GM18873 (cell line): ENCODE results near the gene CHIC2.
A peak's percentile ranks its signal among the peaks of the same experiment; 100 is the strongest.
"Not testable (repeated sequence)": the region's sequence is repeated elsewhere in the genome, so short reads cannot be mapped to it uniquely, and the experiment has no call there.

Source experiments
- ATAC-seq: cut with Tn5 transposase; IDR thresholded peaks from one replicate; pipeline ENCODE4 v1.9.1; 2021; ENCODE audit warnings: mild to moderate bottlenecking, moderate library complexity, moderate number of reproducible peaks; ENCODE audit not compliant: unreplicated experiment, low FRiP score

Gene CHIC2

DNA sequence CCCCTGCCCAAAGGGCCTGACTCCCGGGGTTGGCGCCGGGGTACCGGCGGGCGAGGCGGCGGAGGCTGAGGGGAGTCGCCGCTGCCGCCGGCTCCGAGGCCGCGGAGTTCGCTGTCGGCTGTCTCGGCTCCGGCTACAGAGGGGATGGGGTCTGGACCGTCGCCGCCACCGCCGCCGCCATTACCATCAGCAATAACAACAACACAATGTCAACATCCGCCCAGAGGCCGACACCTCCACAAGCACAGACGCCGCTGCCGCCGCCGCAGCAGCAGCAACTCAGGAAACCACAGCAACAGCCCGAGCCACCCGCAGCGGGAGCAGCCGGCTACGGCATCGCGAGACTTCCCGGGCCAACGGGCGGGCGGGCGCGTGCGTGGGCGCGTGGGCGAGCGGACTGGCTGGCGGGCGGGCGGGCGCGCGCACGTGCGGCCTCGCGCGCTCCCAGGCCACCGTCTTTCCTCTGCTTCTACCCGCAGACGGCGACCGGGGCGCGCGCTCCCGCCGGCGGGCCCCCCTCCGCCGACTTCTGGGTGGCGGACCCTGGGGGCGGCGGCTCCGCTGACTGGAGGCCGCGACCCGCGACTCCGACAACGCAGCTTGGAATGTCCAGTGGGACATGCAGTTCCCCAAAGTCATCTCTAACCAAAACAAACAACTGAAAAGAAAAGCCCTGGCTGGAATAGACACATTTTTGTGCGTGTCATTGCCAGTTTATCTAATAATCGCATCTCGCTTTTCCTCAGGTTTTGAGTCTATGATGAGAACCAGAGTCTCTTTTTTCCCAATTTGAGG lies at the start of gene CHIC2:
Gene CHIC2, minus strand, starts transcription at position 289 of the 795 bp plus-strand sequence. CDS start 305 bp downstream, outside the sequence.
- ATAC-seq = peak; percentile 97

GRCh38 chr4:54113206-54113605 lies 48.8 kb upstream of the CHIC2 start:
- ATAC-seq = not testable (repeated sequence)

DNA sequence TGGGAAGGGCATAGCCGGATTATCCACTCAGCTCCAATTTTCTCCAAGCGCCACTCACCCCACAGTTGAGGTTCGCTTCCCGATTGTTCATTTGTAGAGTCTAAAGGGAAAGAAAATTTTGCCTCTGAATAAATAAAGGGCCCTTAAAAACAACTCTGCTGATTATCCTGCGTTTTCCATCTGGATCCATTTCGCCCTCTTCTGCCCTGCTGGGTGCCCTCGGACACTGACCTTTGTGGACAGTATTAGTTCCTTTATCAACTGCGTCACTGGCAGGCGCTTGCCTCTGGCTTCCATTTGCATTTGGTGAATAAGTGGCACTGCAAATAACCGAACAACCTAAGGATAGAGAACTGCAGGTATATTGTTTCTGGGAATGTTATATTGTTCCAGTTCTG lies 45.6 kb upstream of the CHIC2 start:
- ATAC-seq = no peak

DNA sequence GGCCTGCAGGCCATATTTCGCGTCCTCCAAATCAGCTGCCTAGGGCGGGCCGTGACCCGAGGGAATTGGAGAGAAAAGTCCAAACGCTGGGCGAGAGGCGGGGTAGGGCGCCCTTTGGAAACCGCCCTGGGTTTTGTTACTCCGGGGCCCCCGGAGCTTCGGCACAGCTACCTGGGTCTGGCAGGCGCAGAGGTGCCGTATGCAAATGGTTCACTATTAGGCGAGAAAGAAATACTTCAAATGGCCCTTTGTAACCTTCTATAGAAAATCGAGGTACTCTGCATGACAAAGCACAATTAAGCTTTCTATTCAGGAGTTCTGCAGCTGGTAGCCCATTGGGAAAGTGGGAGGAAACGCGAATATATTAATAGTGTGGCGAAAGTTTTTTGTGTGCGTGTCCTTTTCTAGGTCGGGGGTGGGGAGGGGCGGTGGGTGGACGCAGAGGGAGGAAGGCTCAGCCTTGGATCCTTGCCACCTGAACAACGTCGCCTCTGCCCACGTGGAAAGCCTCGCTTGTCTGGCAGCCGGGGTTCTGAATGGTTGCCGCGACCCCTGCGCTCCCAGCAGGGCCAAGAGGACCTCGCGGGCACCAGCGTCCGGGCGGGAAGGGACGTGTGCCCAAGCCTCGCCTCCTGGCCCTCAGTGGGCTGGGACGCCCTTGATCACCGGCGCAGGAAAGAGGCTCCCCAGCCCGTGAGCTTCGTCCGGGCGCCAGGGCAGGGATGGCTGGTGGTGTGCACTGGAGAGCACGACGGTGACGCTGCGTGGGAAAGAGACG lies 45.0 kb upstream of the CHIC2 start:
- no peak for ATAC-seq

- no peak for ATAC-seq
These were observed 43.7 kb upstream of the CHIC2 start for GRCh38 chr4:54107951-54108748.

DNA sequence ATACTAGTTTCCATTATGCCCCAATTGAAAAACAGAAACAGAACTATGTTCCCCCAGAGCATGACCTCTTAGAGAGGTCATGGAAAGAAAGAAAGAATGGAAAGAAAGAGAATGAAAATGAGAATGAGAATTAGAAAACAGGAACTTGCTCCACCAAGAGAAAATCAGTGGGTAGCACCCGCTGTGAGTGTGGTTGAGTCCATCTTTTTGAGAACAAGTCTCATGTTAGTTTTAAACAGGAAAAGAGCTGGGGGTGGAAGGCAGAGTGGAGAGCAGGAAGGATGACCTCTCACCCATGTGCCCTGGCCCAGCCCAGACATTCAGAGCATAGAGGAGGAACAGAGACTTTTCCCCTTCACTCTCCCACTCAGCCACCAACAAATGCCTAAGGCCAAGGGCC lies 40.5 kb upstream of the CHIC2 start:
- ATAC-seq = no peak

DNA sequence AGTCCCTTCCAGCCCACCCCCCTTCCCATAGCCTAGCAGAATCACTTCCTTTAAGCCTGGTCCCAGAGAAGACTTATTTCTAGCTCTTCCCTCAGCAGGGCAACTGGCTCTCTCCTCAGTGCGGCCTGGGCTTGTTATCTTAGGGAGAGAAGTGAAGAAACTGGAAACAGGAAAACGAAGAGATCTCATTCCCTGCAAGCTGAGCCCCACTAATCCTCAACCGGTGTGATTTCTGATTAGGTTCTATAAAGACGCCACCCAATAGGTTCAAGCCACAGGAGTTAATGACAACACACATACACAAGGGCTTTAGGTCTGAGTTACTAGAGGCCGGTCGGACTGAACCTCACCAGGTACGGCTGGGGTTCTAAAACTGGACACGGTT lies 38.8 kb upstream of the CHIC2 start:
- no peak for ATAC-seq

DNA sequence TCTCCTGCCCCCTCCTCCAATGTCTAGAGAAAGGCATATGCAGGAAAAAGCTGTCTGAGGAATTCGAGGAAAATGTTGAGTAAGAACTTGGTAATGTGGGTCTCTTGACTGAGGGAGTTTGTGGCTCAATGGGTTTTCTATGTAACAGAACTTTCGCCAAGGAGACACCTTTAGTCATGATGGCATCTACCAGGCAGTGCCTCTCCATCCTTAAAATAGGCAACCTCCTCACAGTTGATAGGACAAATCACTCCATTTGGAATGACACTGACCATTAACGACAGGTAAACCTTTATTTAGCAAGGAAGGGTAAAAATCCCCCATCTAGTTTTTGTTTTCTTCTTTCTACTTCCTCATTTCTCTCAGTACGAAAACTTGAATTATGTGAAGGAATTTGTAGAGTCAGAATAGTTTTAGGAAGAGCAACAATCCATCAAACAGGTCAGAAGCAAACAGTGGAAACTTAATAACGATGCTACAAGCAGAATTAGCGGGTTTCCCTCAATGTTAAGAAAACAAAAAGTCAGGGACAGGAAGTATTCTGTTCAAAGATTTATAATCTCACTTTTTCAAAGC lies 38.2 kb upstream of the CHIC2 start:
- no peak for ATAC-seq

DNA sequence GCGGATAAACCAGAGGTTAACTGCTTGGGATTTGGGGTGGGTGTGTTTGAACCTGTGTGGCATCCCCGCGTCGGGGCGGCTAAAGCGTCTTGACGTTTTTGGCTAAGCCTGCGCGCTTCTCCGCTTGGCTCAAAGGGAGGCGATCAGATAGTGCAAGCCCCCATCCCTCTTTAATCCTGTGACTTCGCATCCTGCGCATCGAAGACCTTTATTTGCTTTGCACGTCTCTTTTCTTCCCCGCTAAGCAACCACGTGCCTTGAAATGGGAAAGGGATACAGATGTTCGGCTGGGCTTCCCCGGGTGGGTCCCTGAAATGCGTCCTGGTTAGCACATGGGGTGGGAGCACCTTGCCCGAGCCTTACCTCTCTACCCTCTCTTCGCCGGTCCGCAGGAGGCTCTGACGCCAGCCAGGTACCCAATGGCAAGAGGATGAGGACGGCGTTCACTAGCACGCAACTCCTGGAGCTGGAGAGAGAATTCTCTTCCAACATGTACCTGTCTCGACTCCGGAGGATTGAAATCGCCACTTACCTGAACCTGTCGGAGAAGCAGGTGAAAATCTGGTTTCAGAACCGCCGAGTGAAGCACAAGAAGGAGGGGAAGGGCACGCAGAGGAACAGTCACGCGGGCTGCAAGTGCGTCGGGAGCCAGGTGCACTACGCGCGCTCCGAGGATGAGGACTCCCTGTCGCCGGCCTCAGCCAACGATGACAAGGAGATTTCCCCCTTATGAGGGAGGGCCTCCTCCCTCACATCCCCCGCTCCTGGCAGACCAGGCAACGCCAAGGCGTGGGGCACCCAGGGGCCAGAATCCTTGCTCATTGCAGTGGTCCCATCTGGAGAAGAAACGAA lies 37.0 kb upstream of the CHIC2 start:
- ATAC-seq = no peak

DNA sequence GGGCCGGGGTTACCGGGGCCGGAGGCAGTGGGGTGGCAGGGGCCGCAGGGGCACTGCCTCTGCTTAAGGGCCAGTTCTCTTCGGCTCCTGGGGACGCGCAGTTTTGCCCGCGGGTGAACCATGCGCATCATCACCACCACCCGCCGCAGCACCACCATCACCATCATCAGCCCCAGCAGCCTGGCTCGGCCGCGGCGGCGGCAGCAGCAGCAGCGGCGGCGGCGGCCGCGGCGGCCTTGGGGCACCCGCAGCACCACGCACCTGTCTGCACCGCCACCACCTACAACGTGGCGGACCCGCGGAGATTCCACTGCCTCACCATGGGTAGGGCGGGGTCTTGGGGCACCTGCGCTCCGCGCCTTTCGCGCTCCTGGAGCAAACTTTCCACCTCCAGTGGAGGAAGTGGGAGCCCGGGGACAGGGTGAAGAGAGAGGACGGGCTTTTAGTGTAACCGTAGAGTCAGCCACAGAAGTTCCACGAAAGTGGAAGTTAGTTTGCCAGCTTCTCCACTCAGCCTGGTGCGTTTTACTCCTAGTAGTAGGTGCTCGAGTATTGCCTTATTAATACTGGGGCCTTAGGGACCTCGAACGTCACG lies 36.3 kb upstream of the CHIC2 start:
- no peak for ATAC-seq

DNA sequence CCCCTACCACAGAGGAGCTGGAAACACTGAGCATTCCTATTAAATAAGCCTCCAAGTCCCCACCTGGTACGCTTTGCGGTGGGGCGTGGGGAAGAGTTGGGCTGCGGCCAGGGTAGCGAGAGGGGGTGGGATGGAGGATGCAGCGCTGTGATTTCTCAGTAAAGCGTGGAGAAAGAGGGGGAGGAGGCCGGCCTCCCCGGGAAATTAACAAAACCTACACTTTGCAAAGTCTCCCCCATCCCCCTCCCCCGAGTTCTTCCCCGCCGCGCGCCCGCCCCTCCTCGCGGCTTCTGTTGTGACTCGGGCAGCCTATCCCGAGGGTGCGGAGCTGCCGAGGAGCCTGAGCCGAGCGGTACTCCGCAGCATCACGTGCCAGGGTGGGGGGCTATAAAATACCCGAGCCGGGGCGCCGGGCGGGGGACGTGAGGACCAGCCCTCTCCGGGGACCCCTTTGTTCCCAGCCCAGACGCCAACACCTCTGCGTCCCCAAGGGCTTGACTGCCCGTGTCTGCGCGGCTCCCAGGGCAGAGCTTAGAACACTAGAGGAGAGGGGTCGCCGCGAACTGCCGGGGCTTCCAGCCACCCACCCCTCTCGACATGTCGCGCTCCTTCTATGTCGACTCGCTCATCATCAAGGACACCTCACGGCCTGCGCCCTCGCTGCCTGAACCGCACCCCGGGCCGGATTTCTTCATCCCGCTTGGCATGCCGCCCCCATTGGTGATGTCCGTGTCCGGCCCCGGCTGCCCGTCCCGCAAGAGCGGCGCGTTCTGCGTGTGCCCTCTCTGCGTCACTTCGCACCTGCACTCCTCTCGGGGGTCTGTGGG lies 35.6 kb upstream of the CHIC2 start, which contains the start of gene GSX2:
Gene GSX2, plus strand, starts transcription at position 416 of the 827 bp plus-strand sequence. Its CDS starts 182 bp downstream, at position 598.
- no peak for ATAC-seq

- no peak for ATAC-seq
These were observed 34.9 kb upstream of the CHIC2 start for GRCh38 chr4:54099287-54099747.

- no peak for ATAC-seq
These were observed 34.0 kb upstream of the CHIC2 start for GRCh38 chr4:54098375-54098774.

DNA sequence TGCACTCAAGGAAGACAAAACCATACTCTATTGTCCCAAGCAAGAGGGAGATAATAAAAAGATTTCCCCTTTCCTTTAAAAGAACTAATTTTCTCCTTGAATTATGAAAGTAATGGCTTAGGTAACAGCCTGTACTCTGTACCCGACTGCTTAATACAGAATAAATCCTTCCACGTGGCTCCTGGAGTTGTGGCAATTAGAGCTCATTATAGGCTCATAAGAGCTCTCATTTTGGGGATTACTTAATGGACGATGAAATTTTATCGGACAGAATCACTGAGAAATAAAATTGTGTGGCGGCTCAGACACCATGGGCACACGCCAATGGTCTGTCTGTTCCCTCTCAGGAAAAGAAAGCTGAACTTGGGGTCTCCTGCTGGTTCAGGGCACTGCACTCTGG lies 32.7 kb upstream of the CHIC2 start:
- ATAC-seq = no peak

GRCh38 chr4:54096295-54096962 lies 32.0 kb upstream of the CHIC2 start:
- ATAC-seq = no peak

GRCh38 chr4:54095110-54095825 lies 30.9 kb upstream of the CHIC2 start:
- no peak for ATAC-seq

DNA sequence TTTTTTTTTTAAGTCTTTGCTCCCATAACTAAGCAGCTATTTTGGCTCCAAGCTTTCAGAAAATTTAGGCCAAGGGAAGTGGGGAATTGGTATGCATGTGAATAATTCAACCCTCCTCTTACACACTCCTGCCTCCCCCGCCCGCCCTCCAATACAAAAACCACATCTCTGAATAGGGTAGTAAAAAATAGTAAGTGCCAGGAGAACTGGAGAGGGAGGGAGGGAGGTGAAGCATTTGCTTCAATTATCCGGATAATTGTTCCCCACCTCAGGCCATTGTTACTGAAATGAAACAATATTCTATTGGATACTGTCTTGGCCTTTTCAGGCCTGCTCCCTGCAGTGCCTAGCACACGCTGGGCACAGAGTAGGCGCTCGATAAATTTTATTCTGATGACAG lies 30.0 kb upstream of the CHIC2 start:
- ATAC-seq = no peak
